DND-41 (cell line): ENCODE data around the gene DNAH3.

ENCODE experiments used
- ATAC-seq: fragments of 200-7000 bp; cut with Tn5 transposase; 3 replicates; pipeline ENCODE4 v1.9.1; 2021; ENCODE audit warnings: low read depth; ENCODE audit not compliant: insufficient read depth
- DNase-seq: peaks from one replicate; pipeline ENCODE4 v3.0.0-alpha.2; 2020
- H2AFZ ChIP-seq: 2 replicates; pipeline ENCODE4 v1.6.0; 2012; ENCODE audit warnings: low read depth, low read length
- H3K27ac ChIP-seq: 2 replicates; pipeline ENCODE4 v1.5.1; 2012; ENCODE audit warnings: low read length, inconsistent platforms
- H3K27me3 ChIP-seq: fragments of 200-600 bp; sonication (generic); 2 replicates; pipeline ENCODE4 v1.6.0; 2012; ENCODE audit warnings: low read length, mild to moderate bottlenecking, inconsistent platforms; ENCODE audit not compliant: insufficient read depth, poor library complexity
- H3K36me3 ChIP-seq: 2 replicates; pipeline ENCODE4 v1.5.1; 2012; ENCODE audit warnings: low read length, inconsistent platforms; ENCODE audit not compliant: insufficient read depth
- H3K4me1 ChIP-seq: 2 replicates; pipeline ENCODE4 v1.5.1; 2012; ENCODE audit warnings: mild to moderate bottlenecking, low read length; ENCODE audit not compliant: insufficient read depth
- H3K4me2 ChIP-seq: 2 replicates; pipeline ENCODE4 v1.6.0; 2012; ENCODE audit warnings: mild to moderate bottlenecking, moderate library complexity, low read length, inconsistent platforms; ENCODE audit not compliant: insufficient read depth
- H3K4me3 ChIP-seq, 2 experiments: fragments of 200-600 bp in 1 of 2; shearing (Covaris generic) in 1 of 2; 2 replicates each; pipeline ENCODE4 v1.5.1; 2012 to 2016; ENCODE audit warnings: inconsistent platforms in 2 of 2, low read length in 2 of 2, mild to moderate bottlenecking in 2 of 2, low read depth in 1 of 2, moderate library complexity in 1 of 2
- H3K79me2 ChIP-seq: 2 replicates; pipeline ENCODE4 v1.6.0; 2012; ENCODE audit warnings: low read length, inconsistent platforms; ENCODE audit not compliant: insufficient read depth
- H3K9ac ChIP-seq: 2 replicates; pipeline ENCODE4 v1.6.0; 2012; ENCODE audit warnings: low read depth, mild to moderate bottlenecking, inconsistent platforms, low read length, moderate library complexity
- H3K9me3 ChIP-seq: 2 replicates; pipeline ENCODE4 v1.5.1; 2012; ENCODE audit warnings: low read length, moderate library complexity, mild to moderate bottlenecking, inconsistent platforms; ENCODE audit not compliant: insufficient read depth, severe bottlenecking
- H4K20me1 ChIP-seq: 2 replicates; pipeline ENCODE4 v1.6.0; 2012; ENCODE audit warnings: low read length; ENCODE audit not compliant: insufficient read depth
- CTCF ChIP-seq: IDR thresholded peaks from 2 replicates; pipeline ENCODE4 v1.5.1; 2012; ENCODE audit warnings: borderline replicate concordance, low read length, moderate library complexity, mild to moderate bottlenecking; ENCODE audit not compliant: poor library complexity, severe bottlenecking; ENCODE audit errors: extremely low read depth
- EZH2 ChIP-seq: IDR thresholded peaks from 3 replicates; pipeline ENCODE4 v1.6.1; 2012; ENCODE audit warnings: borderline replicate concordance, low read depth, mild to moderate bottlenecking, moderate library complexity, low read length, inconsistent platforms; ENCODE audit not compliant: severe bottlenecking

Gene DNAH3

GRCh38 chr16:21126518-21126917 is 24.1 kb downstream of the DNAH3 start:
- no peak overlapping the region for H3K9ac ChIP-seq
- no peak overlapping the region for H3K4me2 ChIP-seq
- no peak for DNase-seq
- H3K36me3 ChIP-seq, result no peaks in the 10 kb centered on the region
- no peaks in the 10 kb centered on the region for H4K20me1 ChIP-seq
- H3K27me3 ChIP-seq, result peaks cover 6% of the 10 kb centered on the region
- TF ChIP-seq CTCF (no peak), EZH2 (no peak)
- no peak overlapping the region for H3K4me3 ChIP-seq
- H3K9me3 ChIP-seq, result no peaks in the 10 kb centered on the region
- ATAC-seq, result no peak
- H3K4me1 ChIP-seq, result no peaks in the 10 kb centered on the region
- no peaks in the 10 kb centered on the region for H3K79me2 ChIP-seq
- no peak overlapping the region for H2AFZ ChIP-seq
- no peak overlapping the region for H3K27ac ChIP-seq

GRCh38 chr16:21125191-21125590 is 25.5 kb downstream of the DNAH3 start:
- no peak for DNase-seq
- Histone ChIP-seq H3K4me1 (no peaks in the 10 kb centered on the region), H3K4me2 (no peak overlapping the region), H3K4me3 (no peak overlapping the region), H4K20me1 (no peaks in the 10 kb centered on the region), H3K9ac (no peak overlapping the region), H3K36me3 (no peaks in the 10 kb centered on the region), H3K79me2 (no peaks in the 10 kb centered on the region), H3K27ac (no peak overlapping the region), H3K9me3 (no peaks in the 10 kb centered on the region), H3K27me3 (peaks cover 10% of the 10 kb centered on the region), H2AFZ (no peak overlapping the region)
- no peak for ATAC-seq
- TF ChIP-seq CTCF, result no peak

GRCh38 chr16:21120976-21121520 is 29.6 kb downstream of the DNAH3 start:
- Histone ChIP-seq H3K4me2 (no peak overlapping the region), H3K79me2 (no peaks in the 10 kb centered on the region), H3K27me3 (peaks cover 7% of the 10 kb centered on the region), H3K9ac (no peak overlapping the region), H3K4me3 (no peak overlapping the region), H4K20me1 (no peaks in the 10 kb centered on the region), H3K4me1 (no peaks in the 10 kb centered on the region), H3K36me3 (no peaks in the 10 kb centered on the region), H2AFZ (no peak overlapping the region), H3K9me3 (no peaks in the 10 kb centered on the region), H3K27ac (no peak overlapping the region)
- no peak for ATAC-seq
- TF ChIP-seq EZH2 (no peak), CTCF (no peak)
- DNase-seq, result no peak

DNA sequence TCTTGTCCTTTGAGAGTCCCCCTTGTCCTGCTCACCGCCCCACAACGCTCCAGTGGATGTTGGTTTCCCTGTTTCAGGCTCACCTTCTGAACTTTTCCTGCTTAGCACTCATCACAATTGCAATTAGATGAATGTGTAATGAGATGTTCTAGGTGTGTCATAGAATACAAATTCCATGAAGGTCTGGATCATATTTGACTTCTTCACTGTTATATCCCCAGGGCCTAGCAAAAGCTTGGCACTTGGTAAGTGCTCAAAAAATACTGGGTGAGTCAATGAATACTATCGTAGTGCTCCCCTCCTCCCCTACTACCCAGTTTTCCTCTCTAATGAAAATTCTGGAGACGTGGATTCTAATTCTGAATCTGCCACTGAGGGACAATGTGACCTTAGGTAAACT is 33.1 kb downstream of the DNAH3 start:
- Histone ChIP-seq H3K9me3 (no peaks in the 10 kb centered on the region), H3K36me3 (no peaks in the 10 kb centered on the region), H3K4me2 (no peak overlapping the region), H3K79me2 (no peaks in the 10 kb centered on the region), H3K4me1 (0 out of 2 replicates have a peak, but pooled peaks cover 2% of the 10 kb centered on the region), H3K27ac (no peak overlapping the region), H3K9ac (no peak overlapping the region), H4K20me1 (no peaks in the 10 kb centered on the region), H3K27me3 (peaks cover 7% of the 10 kb centered on the region), H2AFZ (no peak overlapping the region), H3K4me3 (no peak overlapping the region)
- ATAC-seq, result no peak
- TF ChIP-seq EZH2 (no peak), CTCF (no peak)
- no peak for DNase-seq
